ENCODE data around the gene DDX41. TPM values are rescaled to one million over a fixed set of nuclear protein-coding genes. Genes with fewer than 3 reads are reported as not detected.

DDX41 gene
- total and polyA plus RNA-seq, 8 donors: 54.9 to 263 (median 82.0) TPM

DNA sequence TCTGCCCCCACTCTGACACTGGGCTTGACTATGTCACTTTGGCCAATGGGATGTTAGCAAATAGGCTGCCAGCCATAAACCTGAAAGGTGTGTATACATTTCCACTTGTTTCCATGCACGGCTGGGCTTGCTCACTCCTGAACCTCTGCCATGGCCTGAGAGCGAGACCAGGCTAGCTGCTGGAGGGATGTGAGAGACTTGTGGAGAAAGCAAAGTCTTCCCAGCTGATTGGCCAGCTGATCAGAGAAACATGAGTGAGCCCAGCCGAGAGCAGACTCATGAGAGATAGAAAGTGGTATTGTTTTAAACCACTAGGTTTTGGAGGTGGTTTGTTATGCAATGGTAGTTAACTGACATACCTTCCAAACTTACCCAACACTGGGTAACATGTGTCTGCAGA lies 23.7 kb upstream of the DDX41 start:
- intact Hi-C loops (cut with DNase I; ENCODE audit: low total_unique reads): no loop called here
- TF ChIP-seq, protein P1, sequence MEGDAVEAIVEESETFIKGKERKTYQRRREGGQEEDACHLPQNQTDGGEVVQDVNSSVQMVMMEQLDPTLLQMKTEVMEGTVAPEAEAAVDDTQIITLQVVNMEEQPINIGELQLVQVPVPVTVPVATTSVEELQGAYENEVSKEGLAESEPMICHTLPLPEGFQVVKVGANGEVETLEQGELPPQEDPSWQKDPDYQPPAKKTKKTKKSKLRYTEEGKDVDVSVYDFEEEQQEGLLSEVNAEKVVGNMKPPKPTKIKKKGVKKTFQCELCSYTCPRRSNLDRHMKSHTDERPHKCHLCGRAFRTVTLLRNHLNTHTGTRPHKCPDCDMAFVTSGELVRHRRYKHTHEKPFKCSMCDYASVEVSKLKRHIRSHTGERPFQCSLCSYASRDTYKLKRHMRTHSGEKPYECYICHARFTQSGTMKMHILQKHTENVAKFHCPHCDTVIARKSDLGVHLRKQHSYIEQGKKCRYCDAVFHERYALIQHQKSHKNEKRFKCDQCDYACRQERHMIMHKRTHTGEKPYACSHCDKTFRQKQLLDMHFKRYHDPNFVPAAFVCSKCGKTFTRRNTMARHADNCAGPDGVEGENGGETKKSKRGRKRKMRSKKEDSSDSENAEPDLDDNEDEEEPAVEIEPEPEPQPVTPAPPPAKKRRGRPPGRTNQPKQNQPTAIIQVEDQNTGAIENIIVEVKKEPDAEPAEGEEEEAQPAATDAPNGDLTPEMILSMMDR (IDR thresholded peaks at IDR 0.05): no peak
- TF ChIP-seq EP300 (IDR thresholded peaks at IDR 0.05) (no peak), POLR2AphosphoS5 (IDR thresholded peaks at IDR 0.05) (no peak), POLR2A (IDR thresholded peaks at IDR 0.05) (no peak)
- peaks cover 13 to 83% (median 57%) of the 10 kb centered on the region in 4 donors for H3K4me1 ChIP-seq
- DNase-seq: no peak
- WGBS, 5 donors: 48 to 62% (median 57%) methylated on average over 3 of the region's 3 CpGs
- H3K9me3 ChIP-seq: no peaks in the 10 kb centered on the region
- no peaks in the 10 kb centered on the region for H3K27me3 ChIP-seq
- no peak overlapping the region for H3K27ac ChIP-seq
- H3K36me3 ChIP-seq: peaks cover 12 to 45% (median 38%) of the 10 kb centered on the region in 4 donors
- H3K4me3 ChIP-seq: no peak overlapping the region

DNA sequence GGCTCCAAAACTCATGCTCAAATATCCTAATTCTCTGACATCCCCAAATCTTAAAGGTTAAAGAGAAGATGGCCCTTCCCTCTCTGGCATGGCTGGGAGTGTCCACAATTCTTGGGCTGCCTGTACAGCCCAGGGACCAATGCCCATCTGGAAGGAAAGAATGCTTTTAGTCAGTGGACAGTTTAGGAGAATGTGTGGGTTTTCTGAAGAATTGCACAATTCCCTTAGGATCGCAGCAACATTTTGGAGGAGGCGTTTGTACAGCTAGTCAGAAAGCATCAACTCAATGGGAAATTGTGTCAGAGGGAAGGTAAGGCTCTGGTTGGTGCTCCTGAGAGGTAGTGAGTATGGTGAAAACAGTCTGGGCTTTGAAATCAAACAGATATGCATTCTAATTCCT lies 22.6 kb upstream of the DDX41 start:
- peak overlapping the region in 3 of 5 donors; percentile 31 to 63 (median 50) for H3K27ac ChIP-seq
- intact Hi-C loops (cut with DNase I; ENCODE audit: low total_unique reads): no loop called here
- H3K9me3 ChIP-seq: no peaks in the 10 kb centered on the region
- WGBS, 5 donors: 77 to 96% (median 87%) methylated on average over 2 of the region's 2 CpGs
- no peak for DNase-seq
- H3K4me1 ChIP-seq: peaks cover 13 to 74% (median 52%) of the 10 kb centered on the region in 4 donors
- TF ChIP-seq, protein P1 (IDR thresholded peaks at IDR 0.05): no peak
- no peak for TF ChIP-seq EP300 (IDR thresholded peaks at IDR 0.05)
- TF ChIP-seq POLR2AphosphoS5 (IDR thresholded peaks at IDR 0.05): no peak
- no peak for TF ChIP-seq POLR2A (IDR thresholded peaks at IDR 0.05)
- H3K27me3 ChIP-seq: no peaks in the 10 kb centered on the region
- H3K36me3 ChIP-seq: peaks cover 12 to 55% (median 47%) of the 10 kb centered on the region in 4 donors
- H3K4me3 ChIP-seq: no peak overlapping the region

DNA sequence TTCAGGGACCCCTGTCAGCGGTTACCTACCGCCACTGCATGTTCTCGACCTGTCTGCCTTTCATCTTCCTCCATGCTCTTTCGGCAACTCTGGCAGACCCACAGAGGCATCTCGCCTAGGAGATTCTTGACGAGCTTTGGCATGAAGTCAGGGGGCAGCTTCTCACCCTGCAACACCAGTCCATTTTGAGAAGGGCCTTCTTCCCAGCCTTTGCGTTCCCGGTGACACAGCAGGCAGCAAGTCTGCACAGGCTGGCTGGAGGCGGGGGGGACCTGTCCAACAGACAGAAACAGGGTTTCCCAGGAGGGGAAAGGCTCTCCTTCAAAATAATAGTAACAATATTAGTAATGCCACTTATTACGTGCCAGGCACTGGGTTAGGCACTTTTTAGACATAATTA lies 22.1 kb upstream of the DDX41 start:
- 87 to 94% (median 92%) methylated on average over 10 of the region's 10 CpGs for WGBS, 5 donors
- no peak overlapping the region for H3K4me3 ChIP-seq
- peaks cover 14 to 60% (median 52%) of the 10 kb centered on the region in 4 donors for H3K36me3 ChIP-seq
- intact Hi-C loops (cut with DNase I; ENCODE audit: low total_unique reads): no loop called here
- TF ChIP-seq, protein P1 (IDR thresholded peaks at IDR 0.05): no peak
- no peak for TF ChIP-seq POLR2AphosphoS5 (IDR thresholded peaks at IDR 0.05)
- no peak for TF ChIP-seq EP300 (IDR thresholded peaks at IDR 0.05)
- no peak for TF ChIP-seq POLR2A (IDR thresholded peaks at IDR 0.05)
- no peaks in the 10 kb centered on the region for H3K9me3 ChIP-seq
- H3K27me3 ChIP-seq: no peaks in the 10 kb centered on the region
- H3K4me1 ChIP-seq: peaks cover 13 to 68% (median 50%) of the 10 kb centered on the region in 4 donors
- no peak for DNase-seq
- H3K27ac ChIP-seq: peak overlapping the region in 3 of 5 donors; percentile 50 to 63 (median 58)

DNA sequence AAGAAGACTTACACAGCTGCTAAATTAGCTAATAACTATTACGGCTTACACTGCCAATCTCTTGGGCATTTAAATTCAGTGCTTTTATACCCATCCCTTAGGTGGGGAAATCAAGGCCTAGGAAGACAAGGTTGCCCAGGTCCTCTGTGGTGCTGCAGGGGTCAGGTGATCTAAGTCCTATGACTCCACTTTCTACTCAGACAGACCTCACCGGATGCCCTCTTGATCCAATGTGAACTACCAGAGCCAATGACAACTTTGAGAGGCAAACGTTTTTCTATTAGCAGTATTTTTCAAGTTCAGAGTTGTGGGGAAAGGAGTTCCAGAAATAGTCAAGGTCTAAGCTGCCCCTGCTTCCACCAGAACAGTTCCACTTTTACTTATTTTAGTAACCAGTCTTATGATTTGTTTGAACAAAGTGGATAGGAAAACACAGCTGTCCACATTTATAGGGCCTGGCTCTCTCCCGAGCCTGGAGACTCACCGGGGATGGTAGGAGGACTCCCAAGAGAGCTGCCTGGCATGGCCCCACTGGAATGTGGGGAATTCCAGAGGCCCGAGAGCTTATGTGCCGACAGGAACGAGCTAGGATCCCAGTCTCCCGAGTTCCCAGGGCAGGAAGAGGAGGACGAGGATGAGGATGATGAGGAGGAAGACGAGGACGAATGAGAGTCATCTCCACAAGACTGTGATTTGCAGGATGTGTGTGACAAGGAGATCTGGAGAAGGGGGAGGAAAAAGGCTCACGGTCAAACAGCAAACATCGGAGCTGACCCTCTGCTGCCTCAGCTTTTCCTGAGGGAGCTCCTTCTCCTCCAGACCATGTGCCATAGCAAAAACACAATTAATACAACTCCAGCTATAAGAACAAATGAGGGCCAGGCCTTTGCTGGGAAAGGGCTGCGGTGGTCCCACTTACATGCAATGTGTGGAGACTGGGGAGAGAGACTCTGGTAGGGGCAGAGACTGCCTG lies 20.9 kb upstream of the DDX41 start:
- intact Hi-C loops (cut with DNase I; ENCODE audit: low total_unique reads): no loop called here
- WGBS, 5 donors: 48 to 57% (median 50%) methylated on average over 15 of the region's 15 CpGs
- Histone ChIP-seq H3K4me3 (no peak overlapping the region), H3K9me3 (no peaks in the 10 kb centered on the region), H3K4me1 (peaks cover 13 to 56% (median 44%) of the 10 kb centered on the region in 4 donors), H3K36me3 (peaks cover 17 to 72% (median 64%) of the 10 kb centered on the region in 4 donors), H3K27me3 (no peaks in the 10 kb centered on the region), H3K27ac (peak overlapping the region in 4 of 5 donors; percentile 41 to 63 (median 58))
- DNase-seq: no peak
- TF ChIP-seq, protein P1 (IDR thresholded peaks at IDR 0.05): no peak
- no peak for TF ChIP-seq POLR2A (IDR thresholded peaks at IDR 0.05)
- TF ChIP-seq POLR2AphosphoS5 (IDR thresholded peaks at IDR 0.05): no peak
- TF ChIP-seq EP300 (IDR thresholded peaks at IDR 0.05): no peak
